Measurements from ENCODE around the gene MPPE1.

The MPPE1 gene

GRCh38 chr18:11865071-11865470, 43.0 kb downstream of the MPPE1 start:
- TF ChIP-seq CTCF (conservative IDR thresholded peaks at IDR 0.05; ENCODE audit: control insufficient read depth, insufficient read depth, low read depth, low read length), result no peak

GRCh38 chr18:11864471-11864870, 43.6 kb downstream of the MPPE1 start:
- H3K4me3 ChIP-seq (ENCODE audit: control insufficient read depth, low read depth, low read length), result no peak overlapping the region
- TF ChIP-seq CTCF (conservative IDR thresholded peaks at IDR 0.05; ENCODE audit: control insufficient read depth, insufficient read depth, low read depth, low read length), result no peak
- no peak for DNase-seq (ENCODE audit: low read depth)

More at GRCh38 chr18:11865071-11865470, 43.0 kb downstream of the MPPE1 start:
- DNase-seq (ENCODE audit: low read depth), result no peak
- H3K4me3 ChIP-seq (ENCODE audit: control insufficient read depth, low read depth, low read length), result no peak overlapping the region

GRCh38 chr18:11862468-11863137, 45.5 kb downstream of the MPPE1 start:
- no peak for DNase-seq (ENCODE audit: low read depth)
- no peak overlapping the region for H3K4me3 ChIP-seq (ENCODE audit: control insufficient read depth, low read depth, low read length)
- no peak for TF ChIP-seq CTCF (conservative IDR thresholded peaks at IDR 0.05; ENCODE audit: control insufficient read depth, insufficient read depth, low read depth, low read length)

GRCh38 chr18:11861583-11862288, 46.4 kb downstream of the MPPE1 start:
- H3K4me3 ChIP-seq (ENCODE audit: control insufficient read depth, low read depth, low read length), result no peak overlapping the region
- no peak for TF ChIP-seq CTCF (conservative IDR thresholded peaks at IDR 0.05; ENCODE audit: control insufficient read depth, insufficient read depth, low read depth, low read length)
- DNase-seq (ENCODE audit: low read depth), result no peak

GRCh38 chr18:11860594-11861450, 47.3 kb downstream of the MPPE1 start:
- DNase-seq (ENCODE audit: low read depth), result no peak
- no peak for TF ChIP-seq CTCF (conservative IDR thresholded peaks at IDR 0.05; ENCODE audit: control insufficient read depth, insufficient read depth, low read depth, low read length)
- H3K4me3 ChIP-seq (ENCODE audit: control insufficient read depth, low read depth, low read length), result no peak overlapping the region

GRCh38 chr18:11859903-11860407, 48.2 kb downstream of the MPPE1 start:
- peak; percentile 90 for DNase-seq (ENCODE audit: low read depth)
- H3K4me3 ChIP-seq (ENCODE audit: control insufficient read depth, low read depth, low read length), result no peak overlapping the region
- peak; percentile 22 for TF ChIP-seq CTCF (conservative IDR thresholded peaks at IDR 0.05; ENCODE audit: control insufficient read depth, insufficient read depth, low read depth, low read length)
